GM19193 (cell line): ENCODE data around the gene GLT8D2.

Experiments
- POLR2A ChIP-seq: IDR thresholded peaks from 4 replicates; pipeline ENCODE4 v1.6.1; 2011; ENCODE audit not compliant: insufficient read depth, insufficient read length; ENCODE audit errors: extremely low read depth

Gene GLT8D2

GRCh38 chr12:104024348-104024747 lies 25.6 kb downstream of the GLT8D2 start:
- no peak for TF ChIP-seq POLR2A

GRCh38 chr12:104023710-104024109 lies 26.3 kb downstream of the GLT8D2 start:
- no peak for TF ChIP-seq POLR2A

- TF ChIP-seq POLR2A = no peak
Measured at GRCh38 chr12:104022786-104023185, 27.2 kb downstream of the GLT8D2 start.

- no peak for TF ChIP-seq POLR2A
Measured at GRCh38 chr12:104012331-104012730, 37.7 kb downstream of the GLT8D2 start.

DNA sequence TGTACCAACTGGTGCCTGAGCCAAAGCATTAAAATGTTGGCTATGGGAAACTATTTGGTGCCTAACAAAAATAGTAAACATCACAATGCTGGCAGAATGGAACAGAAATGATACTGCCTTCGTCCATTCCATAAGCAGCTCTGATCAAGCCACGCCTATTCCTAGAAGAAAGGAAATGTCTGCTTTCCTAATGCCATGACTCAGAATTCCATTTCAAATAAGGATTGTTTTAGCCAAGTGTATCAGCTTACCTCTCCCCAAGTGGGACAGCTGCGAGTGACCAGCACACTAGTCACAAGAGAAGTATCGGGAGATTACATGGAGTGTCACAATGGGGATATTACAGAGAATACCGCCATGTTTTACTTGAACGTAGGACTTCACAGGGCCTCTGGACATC lies 38.7 kb downstream of the GLT8D2 start:
- no peak for TF ChIP-seq POLR2A

DNA sequence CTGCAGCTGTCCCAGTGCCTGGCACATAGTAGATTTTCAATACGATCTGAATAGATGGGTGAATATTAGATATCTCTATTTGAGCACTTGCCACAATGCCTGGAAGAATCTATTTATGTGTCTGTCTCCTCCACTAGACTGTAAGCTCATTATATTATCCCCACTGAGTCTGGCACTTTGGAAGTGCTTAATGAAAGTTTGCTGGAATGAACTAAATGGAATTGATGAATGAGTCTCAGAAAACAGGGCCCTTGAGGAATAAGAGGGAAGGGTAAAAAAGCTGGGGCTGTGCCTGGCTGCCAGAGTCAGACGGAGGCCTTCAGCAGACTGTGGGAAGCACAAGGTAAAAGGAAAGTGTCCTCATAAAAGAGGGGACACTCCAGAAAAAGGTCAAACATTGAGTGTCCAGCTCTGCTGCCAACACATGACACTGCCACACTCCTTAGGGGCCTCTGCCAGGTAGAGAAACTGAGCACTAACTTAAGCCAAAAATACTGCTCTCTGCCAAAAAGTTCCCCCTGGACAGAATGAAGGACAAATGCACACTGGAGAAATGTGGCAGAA lies 39.3 kb downstream of the GLT8D2 start:
- no peak for TF ChIP-seq POLR2A

- TF ChIP-seq POLR2A = no peak
Measured at GRCh38 chr12:104010121-104010520, 39.9 kb downstream of the GLT8D2 start.

DNA sequence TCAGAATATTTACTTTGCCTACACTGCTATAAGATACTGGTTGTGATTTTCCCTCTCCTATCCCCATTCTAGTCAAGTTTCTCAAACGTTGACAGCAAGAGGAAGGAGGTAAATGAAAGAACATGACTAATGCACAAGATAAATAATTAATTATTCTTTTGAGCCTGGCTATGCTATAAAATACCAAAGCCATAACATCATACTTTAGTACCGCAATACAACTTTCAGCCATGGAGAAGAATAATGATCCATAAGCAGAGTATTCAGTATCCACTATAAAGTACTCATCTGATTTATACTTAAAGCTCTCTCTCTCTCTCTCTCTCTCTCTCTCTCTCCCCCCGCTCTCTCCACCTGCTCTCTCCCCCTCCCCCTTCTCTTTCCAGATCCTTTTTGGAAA lies 43.1 kb downstream of the GLT8D2 start:
- TF ChIP-seq POLR2A = no peak

GRCh38 chr12:104003596-104003995 lies 46.4 kb downstream of the GLT8D2 start:
- no peak for TF ChIP-seq POLR2A

DNA sequence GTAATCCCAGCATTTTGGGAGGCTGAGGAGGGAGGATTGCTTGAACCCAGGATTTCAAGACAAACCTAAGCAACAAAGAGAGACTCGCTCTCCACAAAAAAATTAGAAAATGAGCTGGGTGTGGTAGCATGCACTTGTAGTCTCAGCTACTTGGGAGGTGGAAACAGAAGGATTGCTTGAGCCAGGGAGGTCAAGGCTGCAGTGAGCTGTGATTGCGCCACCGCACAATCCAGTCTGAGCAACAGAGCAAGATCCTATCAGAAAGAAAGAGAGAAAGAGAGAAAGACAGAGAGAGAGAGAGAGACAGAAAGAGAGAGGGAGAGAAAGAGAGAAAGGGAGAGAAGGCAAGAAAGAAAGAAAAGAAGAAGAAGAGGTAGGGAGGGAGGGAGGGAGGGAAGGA lies 47.3 kb downstream of the GLT8D2 start:
- no peak for TF ChIP-seq POLR2A

GRCh38 chr12:104000807-104001434 lies 49.1 kb downstream of the GLT8D2 start:
- no peak for TF ChIP-seq POLR2A

DNA sequence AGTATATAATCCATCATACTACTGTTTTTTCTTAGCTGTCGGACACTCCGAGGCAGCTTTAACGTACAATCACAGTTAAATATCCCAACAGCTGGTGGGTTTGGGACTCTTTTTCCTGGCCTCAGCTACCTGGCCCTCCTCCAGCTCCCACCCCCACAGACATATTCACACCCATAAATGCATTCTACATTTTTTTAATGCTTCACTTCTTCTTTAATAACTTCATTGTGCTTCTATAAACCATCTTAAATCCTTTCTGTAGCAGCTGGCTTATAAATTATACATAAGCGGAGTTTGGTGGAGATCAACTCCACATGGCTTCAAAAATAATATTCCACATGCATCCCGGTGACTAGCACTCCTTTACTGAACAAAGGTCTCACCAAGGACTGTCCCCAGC lies 51.0 kb downstream of the GLT8D2 start:
- TF ChIP-seq POLR2A = no peak

- TF ChIP-seq POLR2A = no peak
Measured at GRCh38 chr12:103997286-103997900, 52.6 kb downstream of the GLT8D2 start.

DNA sequence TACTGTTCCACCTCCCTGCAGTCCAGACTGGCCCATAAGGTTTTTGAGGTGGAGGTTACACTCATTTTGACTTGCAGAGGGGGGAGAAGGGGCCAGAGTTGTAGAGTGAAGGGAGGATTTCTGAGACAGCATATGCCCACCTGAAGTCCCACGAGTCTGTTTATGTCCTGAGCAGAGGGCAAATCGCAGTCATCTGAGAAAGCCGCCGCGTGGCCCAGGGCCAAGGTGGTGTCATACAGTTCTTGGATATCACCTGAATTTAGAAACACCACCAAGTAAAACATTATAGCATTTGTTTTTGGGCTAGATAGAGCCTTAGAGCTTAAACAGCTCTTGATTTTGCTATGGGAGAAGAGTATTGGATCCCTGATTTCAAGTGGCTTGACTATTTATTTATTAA lies 53.4 kb downstream of the GLT8D2 start:
- no peak for TF ChIP-seq POLR2A

- no peak for TF ChIP-seq POLR2A
Measured at GRCh38 chr12:103994235-103994634, 55.8 kb downstream of the GLT8D2 start.

- no peak for TF ChIP-seq POLR2A
Measured at GRCh38 chr12:103986829-103987228, 63.2 kb downstream of the GLT8D2 start.

DNA sequence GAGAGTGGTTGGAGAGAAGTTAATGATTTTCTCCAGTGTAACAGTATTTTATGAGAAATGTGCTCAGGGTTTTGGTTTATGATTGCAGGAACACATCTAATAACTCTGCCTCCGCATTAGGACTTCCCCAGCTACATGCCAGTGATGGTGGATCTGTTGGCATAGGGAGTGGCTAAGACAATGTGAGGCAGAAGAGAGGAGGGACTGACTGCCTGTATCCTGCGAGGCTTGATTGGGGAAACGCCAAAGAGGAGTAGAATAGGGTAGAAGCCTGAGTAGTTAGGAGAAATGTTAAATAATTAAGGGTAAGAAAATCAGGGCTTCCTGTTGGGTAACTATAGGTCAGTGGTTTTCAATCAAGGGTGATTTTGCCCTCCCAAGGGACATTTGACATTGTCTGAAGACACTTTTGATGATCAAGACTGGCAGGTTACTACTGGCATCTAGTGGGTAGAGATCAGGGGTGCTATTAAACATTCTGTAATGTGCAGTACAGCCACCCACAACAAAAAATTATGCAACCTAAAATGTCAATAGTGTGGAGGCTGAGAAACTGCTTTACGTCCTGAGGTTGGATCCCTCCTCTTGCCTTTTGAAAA lies 71.5 kb downstream of the GLT8D2 start:
- no peak for TF ChIP-seq POLR2A

GRCh38 chr12:103975368-103975767 lies 74.6 kb downstream of the GLT8D2 start:
- TF ChIP-seq POLR2A = no peak
